Right forelimb (tissue), 1 donor: ENCODE measurements around the gene MB21D2.
"Not testable (repeated sequence)": the region's sequence is repeated elsewhere in the genome, so short reads cannot be mapped to it uniquely, and the experiment has no call there.

ENCODE experiments used
- DNase-seq: peaks from one replicate; pipeline ENCODE4 v3.0.0-alpha.2; 2018

Gene MB21D2

DNA sequence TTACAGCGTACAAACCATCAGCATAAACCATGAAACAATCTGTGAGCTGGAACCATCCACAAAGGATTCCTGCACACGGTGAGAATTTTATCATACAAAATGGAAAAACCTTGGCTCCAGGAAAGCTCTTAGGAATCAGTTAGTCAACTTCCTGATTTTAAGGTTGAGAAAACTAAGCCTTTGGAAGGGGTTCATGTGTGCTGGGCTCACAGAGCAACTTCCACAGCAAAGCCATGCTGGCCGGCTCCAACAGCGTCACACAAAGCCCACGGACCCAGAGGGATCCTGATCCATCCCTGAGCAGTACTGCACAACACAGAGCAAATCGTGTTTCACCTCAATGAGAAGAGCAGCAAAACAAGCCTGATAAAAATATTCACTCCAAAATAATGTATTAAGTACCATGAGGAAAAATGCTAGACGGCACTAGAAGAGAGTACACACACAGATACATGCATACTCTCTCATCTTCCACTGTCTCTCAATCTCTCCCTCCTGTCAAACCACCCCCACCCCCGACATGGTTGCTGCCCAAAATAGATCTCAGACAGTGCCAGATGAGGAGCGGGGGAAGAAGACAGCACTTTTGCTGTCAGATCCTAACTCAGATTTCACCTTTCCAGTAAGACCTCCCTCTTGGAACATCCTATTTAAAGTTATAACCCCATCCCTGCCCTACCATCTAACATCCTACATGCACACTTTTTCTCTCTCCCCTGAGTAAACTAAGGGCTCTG, 58.6 kb downstream of the MB21D2 start:
- no peak for DNase-seq

DNA sequence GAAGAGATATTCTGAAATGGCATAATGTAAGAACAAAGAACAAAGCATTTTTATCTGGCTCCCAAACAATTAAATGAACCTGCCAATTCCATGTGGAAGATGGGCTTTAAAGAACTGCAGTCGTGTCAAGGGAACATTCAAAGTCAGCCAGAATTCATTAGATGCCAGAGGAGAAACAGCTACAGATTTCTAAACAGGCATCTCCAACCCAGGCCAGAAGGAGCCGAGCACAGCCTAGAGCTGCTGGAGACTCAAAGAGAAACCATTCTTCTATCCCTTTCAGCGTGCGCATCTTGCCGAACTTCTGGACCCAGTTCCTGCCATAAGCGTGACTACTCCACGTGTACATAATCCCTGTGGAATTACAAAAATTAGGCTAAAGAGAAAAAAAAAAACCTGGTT, 60.4 kb downstream of the MB21D2 start:
- no peak for DNase-seq

DNA sequence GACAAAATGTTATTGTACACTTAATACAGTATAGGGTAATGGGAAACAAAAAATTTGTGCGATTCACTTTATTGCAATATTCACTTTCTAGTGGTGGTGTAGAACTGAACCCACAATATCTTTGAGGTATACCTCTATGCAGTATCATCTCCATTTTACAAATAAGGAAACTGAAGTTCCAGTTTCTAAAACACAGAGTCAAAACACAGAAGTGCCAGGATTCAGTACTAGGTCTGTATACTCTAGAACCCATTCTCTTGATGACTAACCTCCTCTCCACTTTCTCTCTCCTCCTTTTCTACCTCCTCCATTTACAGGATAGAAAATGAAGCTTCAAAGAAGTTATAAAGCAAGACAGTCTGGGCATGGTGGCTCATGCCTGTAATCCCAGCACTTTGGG, 62.2 kb downstream of the MB21D2 start:
- DNase-seq = no peak

DNA sequence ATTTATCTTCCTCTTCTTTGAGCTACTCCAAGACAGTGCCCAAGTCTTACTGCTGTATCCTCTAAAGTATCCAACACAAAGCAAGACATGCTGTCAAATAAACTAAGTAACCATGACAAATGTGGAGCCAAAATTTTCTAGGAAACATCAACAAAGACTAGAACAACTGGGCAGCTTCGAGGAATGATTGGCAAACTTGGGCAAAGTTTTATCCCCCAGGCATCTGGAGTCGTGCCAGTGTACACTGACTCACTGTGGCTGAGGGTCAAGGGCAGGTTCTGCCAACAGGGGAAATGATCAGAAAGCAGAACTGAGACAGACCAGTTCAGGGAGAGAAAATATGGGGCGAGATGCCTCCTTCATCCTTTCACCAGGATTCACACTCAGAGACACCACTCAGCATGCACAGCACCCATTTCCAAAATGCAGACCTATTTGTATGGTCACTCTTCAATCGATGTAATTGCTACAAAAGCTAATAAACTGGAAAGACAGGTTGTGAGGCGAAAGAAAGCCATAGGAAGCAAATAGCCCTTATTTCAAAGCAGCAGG, 65.8 kb downstream of the MB21D2 start:
- no peak for DNase-seq

DNA sequence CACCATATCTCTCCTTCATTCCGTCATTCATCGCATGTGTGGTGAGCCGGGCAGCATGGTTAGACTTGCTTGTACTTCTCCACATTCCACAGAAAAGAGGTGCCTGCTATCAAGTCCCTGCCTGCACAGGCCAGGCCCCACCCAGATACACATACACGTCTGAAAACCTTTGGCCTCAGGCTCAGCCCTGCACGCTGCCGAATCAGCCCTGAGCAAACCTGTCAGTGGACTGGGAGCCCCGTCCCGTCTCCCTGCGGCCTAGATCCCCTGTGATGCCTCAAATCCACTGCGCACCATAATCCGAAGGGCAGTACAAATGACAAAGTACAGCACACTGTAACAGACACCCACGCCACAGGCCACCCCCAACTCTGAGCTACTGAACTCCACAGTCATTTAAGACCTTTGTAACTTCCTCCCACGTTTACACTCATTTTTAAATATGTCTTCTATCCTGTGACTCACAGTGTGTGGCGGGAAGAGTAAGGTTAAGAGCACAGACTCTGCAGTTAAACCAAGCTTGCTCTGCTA, 67.1 kb downstream of the MB21D2 start:
- no peak for DNase-seq

DNA sequence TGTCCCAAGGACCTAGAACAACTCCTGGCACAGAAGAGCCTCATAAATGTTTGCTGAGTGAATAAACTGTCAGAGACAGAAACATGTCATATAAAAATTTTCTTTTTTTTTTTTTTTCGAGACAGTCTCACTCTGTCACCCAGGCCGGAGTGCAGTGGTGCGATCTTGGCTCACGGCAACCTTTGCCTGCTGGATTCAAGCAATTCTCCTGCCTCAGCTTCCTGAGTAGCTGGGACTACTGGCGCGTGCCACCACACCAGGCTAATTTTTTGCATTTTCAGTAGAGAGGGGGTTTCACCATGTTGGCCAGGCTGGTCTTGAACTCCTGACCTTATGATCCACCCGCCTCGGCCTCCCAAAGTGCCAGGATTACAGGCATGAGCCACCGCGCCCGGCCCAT, 67.8 kb downstream of the MB21D2 start:
- not testable (repeated sequence) for DNase-seq

DNA sequence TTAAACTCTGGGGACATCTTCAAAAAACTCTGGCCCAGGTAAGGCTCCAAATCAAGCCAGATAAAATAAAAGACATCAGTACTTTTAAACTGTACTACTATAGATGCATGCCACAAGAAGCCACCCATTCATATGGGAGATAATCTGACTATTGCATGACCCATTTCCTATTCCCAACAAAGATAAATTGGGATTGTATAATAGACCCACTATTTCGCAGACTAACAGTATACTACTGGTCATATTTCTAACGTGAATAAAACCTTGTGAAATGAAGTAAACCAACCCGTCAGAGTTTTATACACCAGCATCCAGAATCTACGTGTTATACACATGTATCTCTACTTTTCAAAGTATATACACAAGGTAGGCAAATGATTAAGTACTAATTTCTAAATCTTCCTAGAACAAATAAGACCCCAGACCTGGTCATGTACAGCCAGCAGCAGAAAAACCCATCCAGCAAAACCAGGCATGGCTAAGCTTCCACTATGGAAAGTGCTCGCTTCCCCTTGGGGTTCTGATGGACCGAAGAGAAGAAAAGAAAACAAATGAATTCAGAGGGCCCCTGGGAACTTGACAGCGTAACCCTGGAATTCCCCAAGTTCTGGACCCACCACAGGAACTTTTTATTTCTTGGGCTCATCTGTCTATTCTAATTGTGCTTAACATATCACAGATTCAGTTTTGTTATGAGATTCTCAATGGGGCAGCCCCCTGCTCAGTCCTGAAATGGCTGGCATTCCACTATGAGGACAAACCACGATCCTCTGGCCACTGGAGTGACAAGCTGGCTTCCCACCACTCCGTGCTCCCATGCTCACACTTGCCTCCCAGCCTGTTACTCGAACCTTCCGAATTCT, 69.1 kb downstream of the MB21D2 start:
- no peak for DNase-seq

DNA sequence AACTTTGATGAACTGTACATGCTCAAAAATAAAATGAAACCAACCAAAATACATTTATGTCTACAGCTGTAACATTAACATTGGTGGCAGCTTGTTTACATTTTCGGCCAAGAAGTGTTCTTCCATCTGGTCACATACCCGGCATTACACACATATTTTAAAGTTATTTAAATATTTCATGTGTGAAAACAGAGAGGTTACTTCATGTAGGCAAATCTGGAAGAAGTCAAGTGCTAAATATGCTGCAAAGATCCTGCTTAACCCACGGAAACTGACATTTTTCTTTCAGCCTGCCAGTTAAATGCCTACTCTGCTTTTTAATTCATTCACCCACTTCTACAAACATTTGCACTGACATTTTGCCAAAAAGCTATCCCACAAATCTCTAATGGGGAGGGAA, 69.7 kb downstream of the MB21D2 start:
- no peak for DNase-seq

DNA sequence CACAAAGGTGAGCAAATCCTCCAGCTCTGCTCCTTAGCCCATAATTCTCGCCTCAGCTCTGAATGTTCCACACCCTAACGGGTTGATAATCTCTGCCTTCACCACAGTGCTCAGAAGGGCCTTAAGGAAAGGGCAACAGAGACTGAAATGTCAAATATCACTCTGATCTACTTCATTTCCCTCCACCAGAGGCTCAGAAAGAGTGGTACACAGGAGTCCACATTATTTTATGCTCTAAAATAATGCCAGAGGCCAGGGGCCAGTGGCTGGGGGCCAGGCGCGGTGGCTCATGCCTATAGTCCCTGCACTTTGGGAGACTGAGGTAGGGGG, 72.2 kb downstream of the MB21D2 start:
- DNase-seq = no peak

DNA sequence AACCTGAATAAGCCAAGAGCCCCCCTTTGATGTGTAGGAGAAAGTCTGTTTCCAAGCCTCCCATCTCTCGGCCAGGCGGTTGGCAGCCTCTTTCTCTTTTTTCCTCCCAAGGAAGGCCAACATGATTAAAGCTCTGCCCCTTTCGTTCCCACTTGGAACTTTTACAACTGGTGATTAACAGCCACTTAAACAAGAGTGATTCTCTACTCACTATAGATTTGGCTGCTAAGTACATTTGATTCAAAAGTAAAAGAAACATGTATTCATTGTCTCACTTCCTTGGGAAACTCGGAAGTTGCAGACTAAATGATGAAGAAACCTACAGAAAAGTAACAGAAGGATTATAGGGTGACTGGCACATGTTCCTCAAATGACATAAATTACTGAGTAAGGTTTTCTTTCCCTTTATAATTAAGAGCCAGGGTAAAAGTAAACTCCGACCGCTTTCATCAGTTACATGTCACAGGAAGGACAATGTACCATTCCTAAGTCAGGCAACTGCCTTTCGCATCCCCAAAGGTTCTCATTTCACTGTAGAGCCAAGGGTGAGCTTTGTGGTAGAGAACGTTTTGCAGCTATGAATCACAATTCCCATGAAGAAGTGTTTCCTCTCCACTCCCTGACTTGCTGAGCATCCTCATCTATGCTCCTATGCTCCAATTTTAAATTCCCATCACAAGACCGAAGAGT, 72.7 kb downstream of the MB21D2 start:
- no peak for DNase-seq

DNA sequence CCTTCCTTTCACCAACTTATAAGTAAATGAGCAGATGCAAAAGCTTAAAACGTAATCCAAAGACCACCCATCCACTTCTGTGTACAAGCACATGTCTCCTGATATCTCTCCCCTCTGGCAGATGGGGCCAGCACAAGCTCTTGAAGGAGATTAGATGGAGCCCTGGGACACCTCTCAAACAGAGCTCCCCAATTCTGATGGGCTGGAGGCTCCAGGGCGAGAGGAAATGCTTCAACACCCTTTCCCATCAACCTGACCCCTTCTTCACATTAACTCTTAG, 73.2 kb downstream of the MB21D2 start:
- no peak for DNase-seq

DNA sequence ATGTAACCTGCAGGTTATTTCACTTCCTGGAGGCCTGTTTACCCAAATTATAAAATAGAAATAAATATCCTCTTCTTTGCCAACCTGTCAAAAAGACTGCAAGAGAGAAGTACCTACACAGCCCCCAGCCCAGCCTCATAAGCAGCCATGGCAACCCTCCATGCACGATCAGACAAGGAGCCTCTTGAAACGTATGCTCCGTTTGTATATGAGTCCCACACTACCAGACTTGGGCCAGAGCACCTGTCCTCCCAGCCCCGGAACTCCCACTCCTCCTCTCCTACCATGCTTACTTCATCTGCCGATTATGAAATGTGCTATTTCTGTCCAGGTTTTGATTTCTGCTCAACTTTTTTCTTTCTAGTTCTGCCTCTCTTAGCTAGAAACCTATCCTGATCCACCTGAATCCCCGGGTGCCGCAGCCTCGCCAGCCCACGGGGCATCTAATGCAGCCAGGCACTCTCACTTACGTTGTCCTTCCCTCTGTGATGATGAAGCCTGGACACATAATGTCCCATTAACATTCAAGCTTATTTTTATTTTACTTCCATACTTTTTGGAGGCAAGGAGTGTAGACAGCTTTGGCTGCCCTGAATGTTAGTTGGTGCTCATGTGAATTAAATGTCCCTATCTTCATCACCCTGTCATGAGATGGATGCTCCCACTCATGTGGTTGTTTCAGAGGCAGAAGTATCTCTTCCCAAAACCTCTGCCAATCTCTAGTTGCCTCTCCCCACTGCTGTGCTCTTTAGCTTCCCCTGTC, 73.8 kb downstream of the MB21D2 start:
- no peak for DNase-seq

DNA sequence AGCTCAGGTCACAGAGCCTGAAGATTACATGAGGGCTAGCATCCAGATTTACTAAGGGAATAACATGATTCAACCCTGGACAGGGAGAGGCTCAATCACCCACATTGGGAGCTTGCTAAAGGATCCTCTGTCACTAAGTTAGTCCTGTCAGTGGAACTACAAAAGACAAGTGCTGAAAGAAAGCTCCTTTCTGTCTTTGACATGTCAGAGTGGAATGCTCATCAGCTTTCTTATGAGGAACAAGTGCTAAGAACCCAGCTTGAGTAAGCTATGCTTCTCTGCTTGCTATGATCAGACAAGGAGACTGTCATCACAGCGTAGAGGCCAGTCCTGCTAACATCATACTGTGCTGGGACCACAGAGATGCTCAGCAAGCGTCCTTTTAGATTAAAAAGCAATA, 74.5 kb downstream of the MB21D2 start:
- DNase-seq = no peak

DNA sequence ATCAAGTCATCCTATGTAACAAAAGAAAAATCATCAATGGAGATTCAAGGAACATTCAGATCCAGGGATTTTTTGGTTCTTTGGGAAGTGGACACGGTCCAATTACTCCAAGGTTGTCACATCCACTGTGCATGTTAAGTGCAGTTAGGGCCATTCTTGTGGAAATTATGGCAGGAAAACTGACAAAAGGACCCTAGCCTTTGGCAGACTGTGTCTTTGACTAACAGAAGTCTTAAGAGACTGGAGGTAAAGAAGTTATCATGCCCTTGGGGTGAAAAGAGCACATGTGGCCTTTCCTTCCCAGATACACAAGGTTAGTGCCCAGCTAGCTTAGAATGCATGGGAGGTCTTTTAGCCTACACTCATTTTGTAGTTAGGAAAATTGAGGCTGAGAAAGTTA, 74.9 kb downstream of the MB21D2 start:
- DNase-seq = no peak

DNA sequence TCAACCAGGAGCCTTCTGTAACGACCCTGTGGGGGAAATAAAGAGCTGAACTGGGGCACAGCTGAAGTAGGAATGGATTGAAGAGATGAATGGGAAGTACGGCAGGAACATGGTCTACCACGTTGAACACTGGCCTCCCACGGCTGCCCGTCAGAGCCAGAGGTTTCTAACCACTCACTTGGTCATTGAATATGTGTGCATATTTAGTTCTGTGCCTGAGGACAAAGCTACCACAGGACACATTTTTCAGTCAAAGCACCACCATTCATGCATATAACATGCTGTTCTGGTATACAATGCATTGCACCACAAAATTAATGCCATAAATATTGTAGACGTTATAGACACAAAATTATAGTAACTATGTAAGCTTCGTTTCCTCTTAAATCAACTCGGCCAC, 75.5 kb downstream of the MB21D2 start:
- no peak for DNase-seq

DNA sequence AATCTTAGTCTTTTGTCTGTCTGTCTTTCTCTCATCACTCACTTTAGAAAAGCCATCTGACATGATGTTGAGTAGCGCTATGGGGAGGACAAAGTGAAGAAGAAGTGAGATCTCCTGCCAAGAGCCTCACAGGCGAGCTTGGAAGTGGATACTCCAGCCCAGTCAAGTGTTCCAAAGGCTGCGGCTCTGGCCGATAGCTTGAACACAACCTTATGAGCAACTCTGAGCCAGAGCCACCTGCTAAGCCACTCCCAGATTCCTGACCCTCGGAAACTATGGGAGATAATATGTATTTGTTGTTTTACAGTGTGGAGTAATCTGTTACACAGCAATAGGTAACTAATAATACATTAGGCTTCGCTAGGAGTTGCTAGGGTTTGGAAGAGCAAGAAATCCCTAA, 76.2 kb downstream of the MB21D2 start:
- no peak for DNase-seq

DNA sequence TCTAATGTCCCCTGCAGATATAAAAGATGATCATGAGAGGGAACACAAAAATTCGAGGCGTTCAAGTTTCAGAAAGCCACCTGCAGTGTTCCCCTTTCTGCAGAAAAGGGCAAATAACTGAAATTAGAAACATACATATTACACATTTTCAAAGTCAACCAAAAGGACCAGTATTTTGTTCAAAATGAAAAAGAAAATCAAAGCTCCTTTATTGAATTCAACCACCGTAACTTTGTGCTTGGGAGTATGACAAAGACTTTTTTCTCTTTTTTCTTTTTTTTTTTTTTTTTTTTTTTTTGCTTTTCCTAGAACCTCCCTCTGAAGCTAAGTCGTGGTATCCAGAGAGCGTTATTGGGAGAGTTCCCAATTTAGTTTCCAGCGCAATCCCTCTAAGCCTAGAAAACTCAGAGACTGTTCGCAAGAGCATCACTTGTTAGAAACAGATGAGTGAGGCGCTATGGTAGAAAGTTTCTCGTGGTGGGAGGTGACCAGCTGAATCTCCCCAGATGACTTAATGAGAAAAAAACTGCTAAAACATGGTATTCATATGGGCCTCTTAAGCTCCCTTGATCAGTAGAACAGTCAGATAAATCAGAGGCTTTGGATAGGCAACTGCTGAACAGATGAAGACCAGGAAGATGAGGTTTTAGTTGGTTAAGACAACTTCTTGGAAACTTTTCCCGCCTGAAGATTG, 77.4 kb downstream of the MB21D2 start:
- DNase-seq = no peak

DNA sequence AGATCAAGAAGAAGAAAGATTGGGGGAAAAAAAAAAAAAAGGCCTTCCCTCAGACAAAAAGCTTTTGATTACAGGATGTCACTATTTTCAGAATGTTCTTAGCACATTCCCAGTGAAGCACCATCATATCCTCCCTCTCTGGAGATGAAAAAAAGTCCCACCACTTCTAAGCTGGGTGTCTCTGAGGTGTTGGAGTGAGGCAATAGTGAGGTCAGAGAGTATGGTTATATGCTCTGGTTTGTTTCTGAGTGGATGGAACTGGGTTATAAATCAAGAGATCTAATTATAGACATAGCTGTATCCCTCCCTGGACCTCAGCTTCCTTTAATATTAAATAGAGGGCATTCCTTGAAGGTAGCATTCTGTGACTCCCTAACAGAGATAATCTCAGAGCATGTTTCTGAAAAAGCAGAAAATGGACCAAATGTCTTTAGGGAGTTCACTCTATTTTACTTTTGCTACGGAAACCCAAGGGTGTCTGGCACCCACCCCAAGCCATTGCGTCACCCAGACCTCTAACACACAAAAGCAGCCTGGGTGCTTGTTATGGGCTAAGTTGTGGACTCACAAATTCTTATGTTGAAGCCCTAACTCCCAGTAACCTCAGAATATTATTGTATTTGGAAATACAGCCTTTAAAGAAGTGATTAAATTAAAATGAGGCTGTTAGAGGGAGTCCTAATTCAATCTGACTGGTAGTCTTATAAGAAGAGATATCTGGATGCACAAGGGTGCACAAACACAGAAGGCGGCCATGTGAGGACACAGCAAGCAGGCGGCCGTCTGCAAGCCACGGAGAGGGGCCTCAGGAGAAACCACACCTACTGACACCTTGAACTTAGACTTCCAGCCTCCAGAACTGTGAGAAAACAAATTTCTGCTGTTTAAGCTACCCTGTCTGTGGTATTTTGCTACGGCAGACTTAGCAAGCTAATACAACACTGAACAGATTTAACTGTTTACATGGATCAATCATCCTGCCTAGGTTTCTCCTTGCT, 81.5 kb downstream of the MB21D2 start:
- no peak for DNase-seq

DNA sequence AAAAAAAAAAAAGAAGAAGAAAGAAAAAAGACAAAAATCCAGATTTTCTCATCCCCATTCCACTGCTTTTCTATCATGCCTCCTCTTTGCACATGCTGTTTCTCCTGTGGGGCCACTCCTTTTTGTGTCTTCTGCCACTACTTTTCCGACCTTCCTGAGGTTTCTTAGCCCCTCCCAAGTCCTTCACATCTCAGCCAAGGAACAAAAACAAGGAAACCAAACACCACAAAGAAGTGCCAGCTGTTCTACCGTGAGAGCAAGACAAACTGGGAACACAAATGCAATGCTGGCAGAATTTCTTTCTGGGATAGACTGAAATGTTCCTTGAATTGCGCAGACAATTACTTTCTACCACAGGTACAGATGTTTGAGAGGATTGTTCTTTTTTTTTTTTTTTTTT, 83.2 kb downstream of the MB21D2 start:
- DNase-seq = no peak

DNA sequence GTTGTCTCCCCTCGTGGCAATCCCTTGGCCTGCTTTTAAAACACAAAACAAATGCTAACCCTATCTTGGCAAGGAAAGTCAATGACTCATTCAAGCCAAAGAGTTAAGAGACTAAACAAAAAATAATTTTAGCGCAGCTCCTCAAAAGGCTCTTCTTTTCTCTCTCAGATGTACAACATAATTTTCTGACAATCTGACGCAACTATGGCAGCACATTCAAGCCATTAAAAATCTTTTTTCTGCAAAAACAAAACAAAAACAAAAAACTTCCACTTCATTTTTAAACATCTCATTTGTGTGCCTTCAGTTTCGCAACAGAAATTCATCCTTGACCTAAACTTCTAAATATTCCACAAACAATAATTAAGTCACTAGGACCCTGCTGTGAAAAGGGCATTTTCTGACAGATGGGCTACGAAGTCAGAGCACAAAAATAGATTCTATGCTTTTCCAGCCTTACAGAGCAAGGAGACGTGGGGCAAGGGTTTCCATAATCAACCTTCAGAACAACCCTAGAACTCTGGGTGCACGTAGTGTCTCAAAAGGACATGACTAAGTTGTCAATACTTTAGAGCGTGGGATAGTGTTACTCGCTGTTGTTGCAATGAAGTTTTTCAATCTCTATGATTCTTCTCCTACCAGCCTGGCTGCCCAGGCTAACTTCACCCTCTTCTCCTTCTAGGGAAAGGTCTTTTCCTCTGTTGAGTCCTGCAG, 84.3 kb downstream of the MB21D2 start:
- DNase-seq = no peak
